ENCODE data around the gene L3MBTL4. TPM values are rescaled to one million over a fixed set of nuclear protein-coding genes. Genes with fewer than 3 reads are reported as not detected.

The L3MBTL4 gene
- total and polyA plus RNA-seq, 7 donors, result 0.04 to 1.3 (median 0.22) TPM

DNA sequence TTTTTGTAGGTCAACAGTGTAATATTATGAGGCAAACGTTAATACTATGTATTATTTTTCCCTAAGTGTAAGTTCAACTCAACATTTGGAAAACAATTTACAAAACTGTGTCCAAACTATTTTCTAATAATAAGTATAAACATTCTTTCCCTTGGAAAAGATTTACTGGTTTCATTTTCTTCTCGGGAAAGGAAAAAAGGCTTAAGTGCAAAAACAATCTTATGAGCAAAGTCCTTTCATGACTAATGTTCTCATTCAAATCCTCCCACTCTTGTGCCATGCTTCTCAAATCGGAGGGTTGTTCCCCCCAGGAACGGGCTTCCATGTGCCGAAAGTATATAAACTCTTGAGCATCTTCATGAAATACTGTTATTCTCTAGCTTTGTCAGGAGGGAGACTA lies 19.8 kb upstream of the L3MBTL4 start:
- H3K4me3 ChIP-seq, result no peak overlapping the region

DNA sequence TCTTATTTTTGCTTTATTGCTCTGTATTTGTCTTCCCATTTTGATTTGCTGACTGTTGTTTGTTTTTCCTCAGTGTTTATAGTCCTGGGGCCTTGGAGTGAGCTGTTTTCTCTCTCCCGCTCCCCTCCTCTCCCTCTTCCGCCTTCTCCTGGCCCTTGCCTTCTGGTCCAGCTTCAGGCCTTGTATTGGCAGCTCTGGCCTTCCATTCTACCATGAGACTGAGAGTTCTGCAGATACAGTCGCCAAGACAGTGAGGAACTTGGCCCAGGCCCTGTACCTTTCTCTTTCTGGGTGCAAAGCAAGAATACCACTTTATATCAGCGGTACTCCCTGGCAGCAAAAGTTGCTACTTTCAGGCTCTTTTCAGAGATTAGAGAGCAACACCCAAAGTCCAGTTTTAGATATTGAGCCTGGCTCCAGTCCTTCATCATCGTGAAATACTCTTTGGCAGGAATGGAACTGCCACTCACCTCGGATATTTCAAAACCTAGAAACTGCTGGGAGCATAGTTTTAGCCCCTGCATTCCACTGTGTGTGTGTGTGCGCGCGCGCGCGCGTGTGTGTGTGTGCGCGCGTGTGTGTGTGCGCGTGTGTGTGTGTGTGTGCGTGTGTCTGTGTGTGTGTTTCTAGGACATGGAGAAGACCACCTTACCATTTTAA lies 17.1 kb upstream of the L3MBTL4 start:
- TF ChIP-seq, protein P1, sequence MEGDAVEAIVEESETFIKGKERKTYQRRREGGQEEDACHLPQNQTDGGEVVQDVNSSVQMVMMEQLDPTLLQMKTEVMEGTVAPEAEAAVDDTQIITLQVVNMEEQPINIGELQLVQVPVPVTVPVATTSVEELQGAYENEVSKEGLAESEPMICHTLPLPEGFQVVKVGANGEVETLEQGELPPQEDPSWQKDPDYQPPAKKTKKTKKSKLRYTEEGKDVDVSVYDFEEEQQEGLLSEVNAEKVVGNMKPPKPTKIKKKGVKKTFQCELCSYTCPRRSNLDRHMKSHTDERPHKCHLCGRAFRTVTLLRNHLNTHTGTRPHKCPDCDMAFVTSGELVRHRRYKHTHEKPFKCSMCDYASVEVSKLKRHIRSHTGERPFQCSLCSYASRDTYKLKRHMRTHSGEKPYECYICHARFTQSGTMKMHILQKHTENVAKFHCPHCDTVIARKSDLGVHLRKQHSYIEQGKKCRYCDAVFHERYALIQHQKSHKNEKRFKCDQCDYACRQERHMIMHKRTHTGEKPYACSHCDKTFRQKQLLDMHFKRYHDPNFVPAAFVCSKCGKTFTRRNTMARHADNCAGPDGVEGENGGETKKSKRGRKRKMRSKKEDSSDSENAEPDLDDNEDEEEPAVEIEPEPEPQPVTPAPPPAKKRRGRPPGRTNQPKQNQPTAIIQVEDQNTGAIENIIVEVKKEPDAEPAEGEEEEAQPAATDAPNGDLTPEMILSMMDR (IDR thresholded peaks at IDR 0.05), result no peak
- H3K4me1 ChIP-seq, result no peaks in the 10 kb centered on the region
- 74 to 80% (median 75%) methylated on average over 19 of the region's 19 CpGs for WGBS, 3 donors
- DNase-seq, result no peak
- intact Hi-C loops (cut with DNase I), result no loop called here
- no peak overlapping the region for H3K4me3 ChIP-seq
- no peak overlapping the region for H3K27ac ChIP-seq
- no peaks in the 10 kb centered on the region for H3K36me3 ChIP-seq (ENCODE audit: insufficient read depth in 1 of 2, low read depth in 1 of 2)
- H3K27me3 ChIP-seq (ENCODE audit: insufficient read depth in 3 of 3, low read length in 2 of 3), result no peaks in the 10 kb centered on the region
- no peak for ATAC-seq
- H3K9me3 ChIP-seq, result no peaks in the 10 kb centered on the region

More for the DNA sequence above, 19.8 kb upstream of the L3MBTL4 start:
- intact Hi-C loops (cut with DNase I), result no loop called here
- ATAC-seq (no peak), DNase-seq (no peak)
- Histone ChIP-seq H3K36me3 (ENCODE audit: insufficient read depth in 1 of 2, low read depth in 1 of 2) (no peaks in the 10 kb centered on the region), H3K4me1 (no peaks in the 10 kb centered on the region), H3K27ac (no peak overlapping the region), H3K27me3 (ENCODE audit: insufficient read depth in 3 of 3, low read length in 2 of 3) (no peaks in the 10 kb centered on the region), H3K9me3 (no peaks in the 10 kb centered on the region)
- TF ChIP-seq, protein P1 (IDR thresholded peaks at IDR 0.05), result no peak
- 30 to 57% (median 38%) methylated on average over 5 of the region's 5 CpGs for WGBS, 3 donors

DNA sequence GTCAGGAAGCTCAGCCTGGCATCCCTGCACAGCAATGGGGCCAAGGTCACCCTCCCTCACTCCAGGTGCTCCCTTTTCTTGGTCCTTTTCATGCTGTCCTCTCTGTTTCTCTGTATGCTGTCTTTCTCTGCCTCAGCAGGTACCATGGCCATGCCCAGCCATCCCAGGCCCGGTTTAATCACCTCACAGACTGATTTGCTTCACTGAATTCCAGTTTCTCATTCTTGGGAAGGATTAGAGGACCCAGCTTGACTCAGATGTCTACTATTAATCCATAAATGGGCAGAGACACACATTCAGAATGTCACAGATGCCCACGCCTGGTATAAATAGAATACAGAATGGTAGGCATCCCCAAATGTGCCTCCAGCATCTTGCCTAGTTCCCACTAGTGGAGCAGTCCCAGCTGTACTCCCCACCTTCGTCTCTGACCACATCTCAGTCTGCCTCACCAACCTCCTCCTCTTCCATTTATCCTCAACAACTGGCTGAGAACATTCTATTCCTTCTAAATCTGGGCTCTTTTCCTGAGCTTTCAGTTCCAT lies 14.2 kb upstream of the L3MBTL4 start:
- no peaks in the 10 kb centered on the region for H3K27me3 ChIP-seq (ENCODE audit: insufficient read depth in 3 of 3, low read length in 2 of 3)
- DNase-seq (no peak), ATAC-seq (no peak)
- H3K9me3 ChIP-seq, result no peaks in the 10 kb centered on the region
- 46 to 65% (median 63%) methylated on average over 3 of the region's 3 CpGs for WGBS, 3 donors
- intact Hi-C loops (cut with DNase I), result no loop called here
- H3K4me3 ChIP-seq, result no peak overlapping the region
- H3K4me1 ChIP-seq, result no peaks in the 10 kb centered on the region
- no peaks in the 10 kb centered on the region for H3K36me3 ChIP-seq (ENCODE audit: insufficient read depth in 1 of 2, low read depth in 1 of 2)
- TF ChIP-seq, protein P1 (IDR thresholded peaks at IDR 0.05), result no peak
- no peak overlapping the region for H3K27ac ChIP-seq

DNA sequence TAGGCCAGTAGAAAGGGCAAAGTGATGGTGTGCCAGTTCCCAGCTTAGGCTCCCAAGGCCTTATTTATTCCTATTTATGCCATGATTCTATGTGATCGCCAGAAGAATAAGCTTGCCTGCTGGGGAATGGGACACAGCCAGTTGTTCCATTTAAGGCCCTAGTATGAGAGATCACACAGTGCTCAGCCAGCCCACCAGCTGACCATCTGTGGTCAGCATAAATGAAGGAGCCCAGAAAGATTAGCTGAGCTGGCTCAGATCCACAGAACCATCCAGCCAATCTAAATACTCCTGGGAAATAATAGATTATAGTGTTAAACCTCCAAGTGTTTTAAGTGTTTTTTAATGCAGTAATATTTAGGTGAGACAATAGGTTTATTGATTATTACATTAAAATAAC lies 12.6 kb upstream of the L3MBTL4 start:
- H3K4me1 ChIP-seq, result no peaks in the 10 kb centered on the region
- no peak overlapping the region for H3K27ac ChIP-seq
- no peaks in the 10 kb centered on the region for H3K9me3 ChIP-seq
- WGBS, 3 donors, result 28 to 39% (median 31%) methylated on average over 1 of the region's 1 CpG
- ATAC-seq, result no peak
- TF ChIP-seq, protein P1 (IDR thresholded peaks at IDR 0.05), result no peak
- no peak overlapping the region for H3K4me3 ChIP-seq
- no peaks in the 10 kb centered on the region for H3K36me3 ChIP-seq (ENCODE audit: insufficient read depth in 1 of 2, low read depth in 1 of 2)
- intact Hi-C loops (cut with DNase I), result no loop called here
- no peaks in the 10 kb centered on the region for H3K27me3 ChIP-seq (ENCODE audit: insufficient read depth in 3 of 3, low read length in 2 of 3)
- DNase-seq, result no peak

- Histone ChIP-seq H3K36me3 (ENCODE audit: insufficient read depth in 1 of 2, low read depth in 1 of 2) (no peaks in the 10 kb centered on the region), H3K9me3 (no peaks in the 10 kb centered on the region), H3K27me3 (ENCODE audit: insufficient read depth in 3 of 3, low read length in 2 of 3) (no peaks in the 10 kb centered on the region), H3K4me1 (no peaks in the 10 kb centered on the region), H3K4me3 (no peak overlapping the region), H3K27ac (no peak overlapping the region)
- DNase-seq (no peak), ATAC-seq (no peak)
- TF ChIP-seq, protein P1 (IDR thresholded peaks at IDR 0.05), result no peak
- intact Hi-C loops (cut with DNase I), result no loop called here
- 29 to 47% (median 34%) methylated on average over 5 of the region's 5 CpGs for WGBS, 3 donors
Measured at GRCh38 chr18:6423289-6423688, 8.6 kb upstream of the L3MBTL4 start.
